ENCODE data around the gene NEURL2.

DNA sequence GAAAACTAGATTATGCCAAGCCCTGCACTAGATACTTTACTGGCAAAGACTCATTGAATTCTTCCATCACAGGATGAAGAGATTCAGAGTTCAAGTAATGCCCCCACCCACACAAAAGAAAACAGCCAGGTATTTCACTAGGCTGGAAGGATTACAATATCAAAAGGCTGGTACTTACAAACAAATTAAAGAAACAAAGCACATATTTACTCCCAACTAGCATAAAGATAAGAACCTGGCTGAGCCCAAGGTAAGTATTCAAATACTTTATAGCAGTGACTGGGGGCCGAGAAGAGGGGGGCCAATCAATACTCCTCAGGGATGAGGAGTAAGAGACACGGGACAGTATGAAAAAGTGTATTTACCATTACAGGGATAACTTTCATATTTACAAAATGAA lies 37.5 kb downstream of the NEURL2 start:
- TF ChIP-seq POLR2A (IDR thresholded peaks at IDR 0.05) = no peak
- TF ChIP-seq, protein P1, sequence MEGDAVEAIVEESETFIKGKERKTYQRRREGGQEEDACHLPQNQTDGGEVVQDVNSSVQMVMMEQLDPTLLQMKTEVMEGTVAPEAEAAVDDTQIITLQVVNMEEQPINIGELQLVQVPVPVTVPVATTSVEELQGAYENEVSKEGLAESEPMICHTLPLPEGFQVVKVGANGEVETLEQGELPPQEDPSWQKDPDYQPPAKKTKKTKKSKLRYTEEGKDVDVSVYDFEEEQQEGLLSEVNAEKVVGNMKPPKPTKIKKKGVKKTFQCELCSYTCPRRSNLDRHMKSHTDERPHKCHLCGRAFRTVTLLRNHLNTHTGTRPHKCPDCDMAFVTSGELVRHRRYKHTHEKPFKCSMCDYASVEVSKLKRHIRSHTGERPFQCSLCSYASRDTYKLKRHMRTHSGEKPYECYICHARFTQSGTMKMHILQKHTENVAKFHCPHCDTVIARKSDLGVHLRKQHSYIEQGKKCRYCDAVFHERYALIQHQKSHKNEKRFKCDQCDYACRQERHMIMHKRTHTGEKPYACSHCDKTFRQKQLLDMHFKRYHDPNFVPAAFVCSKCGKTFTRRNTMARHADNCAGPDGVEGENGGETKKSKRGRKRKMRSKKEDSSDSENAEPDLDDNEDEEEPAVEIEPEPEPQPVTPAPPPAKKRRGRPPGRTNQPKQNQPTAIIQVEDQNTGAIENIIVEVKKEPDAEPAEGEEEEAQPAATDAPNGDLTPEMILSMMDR (IDR thresholded peaks at IDR 0.05) = no peak

All from body of pancreas (tissue), 4 donors.